Esophagus squamous epithelium (tissue), 4 donors: ENCODE results near the gene DDX19B.

Experiments
- POLR2A ChIP-seq, 4 donors: fragments of 450-650 bp; IDR thresholded peaks; one replicate each; pipeline ENCODE4 v1.6.1; 2017; ENCODE audit warnings: antibody characterized with exemption in 4 of 4, mild to moderate bottlenecking in 4 of 4, moderate library complexity in 3 of 4
- TF ChIP-seq, protein P1 (sequence below), 6 experiments: fragments of 450-650 bp in 4 of 6; fragments of 200-600 bp in 2 of 6; sonication (generic) in 2 of 6; IDR thresholded peaks; one replicate each; pipeline ENCODE4 v1.5.1; 2016 to 2019; ENCODE audit warnings: antibody characterized with exemption in 6 of 6, mild to moderate bottlenecking in 4 of 6, moderate library complexity in 4 of 6

DNA sequence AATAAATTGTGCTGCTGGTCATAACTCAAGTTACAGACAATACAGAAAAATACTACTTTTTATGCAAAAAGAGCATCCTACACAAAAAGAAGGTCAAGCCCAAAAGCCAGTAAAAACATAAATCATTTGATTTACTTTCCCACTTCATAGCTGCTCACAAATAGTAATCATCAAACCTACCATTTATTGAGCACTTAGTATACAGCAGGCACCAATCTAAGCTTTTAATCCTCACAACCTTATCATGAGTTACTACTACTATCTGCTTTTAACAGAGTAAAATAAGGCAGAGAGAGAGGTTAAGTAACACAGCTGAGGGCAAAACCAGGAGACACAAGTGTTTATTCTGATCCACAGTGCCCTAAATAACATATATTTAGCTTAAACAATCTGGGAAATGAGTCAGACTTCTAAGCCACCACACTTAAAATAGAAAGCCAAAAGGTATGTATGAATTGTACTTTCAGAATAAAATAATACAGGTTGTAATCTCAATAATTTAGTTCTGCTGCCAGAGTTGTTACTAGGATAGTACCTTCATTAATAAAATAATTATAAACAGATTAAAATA is 8.0 kb upstream of the DDX19B start:
- TF ChIP-seq, protein P1, sequence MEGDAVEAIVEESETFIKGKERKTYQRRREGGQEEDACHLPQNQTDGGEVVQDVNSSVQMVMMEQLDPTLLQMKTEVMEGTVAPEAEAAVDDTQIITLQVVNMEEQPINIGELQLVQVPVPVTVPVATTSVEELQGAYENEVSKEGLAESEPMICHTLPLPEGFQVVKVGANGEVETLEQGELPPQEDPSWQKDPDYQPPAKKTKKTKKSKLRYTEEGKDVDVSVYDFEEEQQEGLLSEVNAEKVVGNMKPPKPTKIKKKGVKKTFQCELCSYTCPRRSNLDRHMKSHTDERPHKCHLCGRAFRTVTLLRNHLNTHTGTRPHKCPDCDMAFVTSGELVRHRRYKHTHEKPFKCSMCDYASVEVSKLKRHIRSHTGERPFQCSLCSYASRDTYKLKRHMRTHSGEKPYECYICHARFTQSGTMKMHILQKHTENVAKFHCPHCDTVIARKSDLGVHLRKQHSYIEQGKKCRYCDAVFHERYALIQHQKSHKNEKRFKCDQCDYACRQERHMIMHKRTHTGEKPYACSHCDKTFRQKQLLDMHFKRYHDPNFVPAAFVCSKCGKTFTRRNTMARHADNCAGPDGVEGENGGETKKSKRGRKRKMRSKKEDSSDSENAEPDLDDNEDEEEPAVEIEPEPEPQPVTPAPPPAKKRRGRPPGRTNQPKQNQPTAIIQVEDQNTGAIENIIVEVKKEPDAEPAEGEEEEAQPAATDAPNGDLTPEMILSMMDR (IDR thresholded peaks at IDR 0.05), result no peak
- no peak for TF ChIP-seq POLR2A (IDR thresholded peaks at IDR 0.05)
